Tibial nerve (tissue), 4 donors: ENCODE results near the gene FLNC.

Experiments used
- EP300 ChIP-seq, 2 donors: sonication (generic); formaldehyde crosslinking; IDR thresholded peaks; one replicate each; pipeline ENCODE4 v1.6.1; 2017; ENCODE audit warnings: antibody characterized with exemption in 2 of 2, mild to moderate bottlenecking in 1 of 2
- TF ChIP-seq, protein P1 (sequence below), 5 experiments: fragments of 200-600 bp in 3 of 5; fragments of 450-650 bp in 2 of 5; sonication (generic) in 3 of 5; IDR thresholded peaks; one replicate each; pipeline ENCODE4 v1.5.1; 2016 to 2019; ENCODE audit warnings: antibody characterized with exemption in 5 of 5, mild to moderate bottlenecking in 3 of 5, moderate library complexity in 2 of 5

DNA sequence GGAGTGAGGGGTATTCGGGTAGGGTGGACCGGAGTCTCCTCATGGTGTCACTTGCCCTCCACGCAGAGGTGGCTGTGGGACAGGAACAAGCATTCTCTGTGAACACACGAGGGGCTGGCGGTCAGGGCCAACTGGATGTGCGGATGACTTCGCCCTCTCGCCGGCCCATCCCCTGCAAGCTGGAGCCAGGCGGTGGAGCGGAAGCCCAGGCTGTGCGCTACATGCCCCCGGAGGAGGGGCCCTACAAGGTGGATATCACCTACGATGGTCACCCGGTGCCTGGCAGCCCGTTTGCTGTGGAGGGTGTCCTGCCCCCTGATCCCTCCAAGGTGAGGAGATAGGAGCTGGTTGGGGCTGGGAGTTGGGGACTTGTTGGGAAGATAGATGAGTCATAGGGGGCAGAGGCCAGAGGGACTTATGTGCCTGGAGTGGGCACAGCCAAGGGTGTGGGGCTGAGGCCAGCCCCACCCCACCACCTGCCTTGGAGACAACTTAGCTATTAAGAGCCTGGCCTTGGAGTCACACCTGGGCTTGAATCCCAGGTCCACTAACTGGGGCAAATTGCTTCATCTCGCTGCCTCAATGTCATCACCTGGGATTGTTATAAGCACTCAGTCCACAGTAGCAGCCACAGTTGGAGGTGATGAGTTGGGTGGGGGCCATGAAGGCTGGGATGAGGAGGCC, 13.9 kb downstream of the FLNC start:
- TF ChIP-seq EP300 (IDR thresholded peaks at IDR 0.05) = no peak
- TF ChIP-seq, protein P1, sequence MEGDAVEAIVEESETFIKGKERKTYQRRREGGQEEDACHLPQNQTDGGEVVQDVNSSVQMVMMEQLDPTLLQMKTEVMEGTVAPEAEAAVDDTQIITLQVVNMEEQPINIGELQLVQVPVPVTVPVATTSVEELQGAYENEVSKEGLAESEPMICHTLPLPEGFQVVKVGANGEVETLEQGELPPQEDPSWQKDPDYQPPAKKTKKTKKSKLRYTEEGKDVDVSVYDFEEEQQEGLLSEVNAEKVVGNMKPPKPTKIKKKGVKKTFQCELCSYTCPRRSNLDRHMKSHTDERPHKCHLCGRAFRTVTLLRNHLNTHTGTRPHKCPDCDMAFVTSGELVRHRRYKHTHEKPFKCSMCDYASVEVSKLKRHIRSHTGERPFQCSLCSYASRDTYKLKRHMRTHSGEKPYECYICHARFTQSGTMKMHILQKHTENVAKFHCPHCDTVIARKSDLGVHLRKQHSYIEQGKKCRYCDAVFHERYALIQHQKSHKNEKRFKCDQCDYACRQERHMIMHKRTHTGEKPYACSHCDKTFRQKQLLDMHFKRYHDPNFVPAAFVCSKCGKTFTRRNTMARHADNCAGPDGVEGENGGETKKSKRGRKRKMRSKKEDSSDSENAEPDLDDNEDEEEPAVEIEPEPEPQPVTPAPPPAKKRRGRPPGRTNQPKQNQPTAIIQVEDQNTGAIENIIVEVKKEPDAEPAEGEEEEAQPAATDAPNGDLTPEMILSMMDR (IDR thresholded peaks at IDR 0.05) = no peak
